H1 (cell line): ENCODE data around the gene TLCD3B. TPM values are rescaled to one million over a fixed set of nuclear protein-coding genes. Genes with fewer than 3 reads are reported as not detected.

Experiments
- CTCF ChIA-PET: fragments of 300-600 bp; sonication (Branson Sonifier 250); formaldehyde crosslinking; loops from one replicate; lab custom pipeline; 2021; ENCODE audit not compliant: partially characterized antibody; lab: Charles Lee
- POLR2A ChIA-PET: fragments of 300-600 bp; sonication (Branson Sonifier 250); formaldehyde crosslinking; loops from one replicate; lab custom pipeline; 2021; ENCODE audit warnings: inconsistent platforms; ENCODE audit not compliant: partially characterized antibody; lab: Charles Lee
- DNase-seq, 2 experiments: peaks; one replicate each; pipeline versions ENCODE4 v3.0.0 to v3.0.0-alpha.2; 2010 to 2022; ENCODE audit warnings: low spot score in 2 of 2, low read depth in 1 of 2, mixed read lengths in 1 of 2
- FAIRE-seq: peaks from 2 replicates; lab custom pipeline; 2011; peaks lifted over from hg19 to GRCh38; lab: Jason Lieb, UNC
- H2AFZ ChIP-seq: 2 replicates; pipeline ENCODE4 v1.8.1; 2012; ENCODE audit warnings: low read length, inconsistent platforms
- H2AK5ac ChIP-seq: 2 replicates; pipeline ENCODE4 v1.6.1; 2013; ENCODE audit warnings: low read depth, low read length
- H2BK120ac ChIP-seq: replicated peaks from 2 replicates; pipeline ENCODE3; 2013; ENCODE audit warnings: low read depth, low read length, inconsistent platforms
- H2BK12ac ChIP-seq: 2 replicates; pipeline ENCODE4 v1.6.1; 2013; ENCODE audit warnings: low read depth, low read length
- H2BK15ac ChIP-seq: 2 replicates; pipeline ENCODE4 v1.6.1; 2013; ENCODE audit warnings: low read length
- H2BK20ac ChIP-seq: 2 replicates; pipeline ENCODE4 v1.6.1; 2013; ENCODE audit warnings: low read length
- H2BK5ac ChIP-seq: 2 replicates; pipeline ENCODE4 v1.6.1; 2013; ENCODE audit warnings: low read depth, low read length
- H3K14ac ChIP-seq: 2 replicates; pipeline ENCODE4 v1.6.1; 2013; ENCODE audit warnings: inconsistent platforms; ENCODE audit not compliant: insufficient read length
- H3K18ac ChIP-seq: 2 replicates; pipeline ENCODE4 v1.6.1; 2013; ENCODE audit warnings: low read length; ENCODE audit errors: extremely low read depth
- H3K23ac ChIP-seq: 2 replicates; pipeline ENCODE4 v1.6.1; 2013; ENCODE audit warnings: inconsistent platforms; ENCODE audit not compliant: insufficient read length
- H3K23me2 ChIP-seq: 2 replicates; pipeline ENCODE4 v1.6.1; 2013; ENCODE audit warnings: low read depth, low read length
- H3K27ac ChIP-seq: 2 replicates; pipeline ENCODE4 v1.6.1; 2011; ENCODE audit warnings: low read depth, low read length, inconsistent platforms
- H3K27me3 ChIP-seq, 4 experiments: replicated peaks in 1 of 4; 1 replicate in 1 of 4; 2 replicates in 3 of 4; pipeline versions ENCODE4 v1.6.1 to v1.8.1; 2011 to 2013; ENCODE audit warnings: low read length in 3 of 4, mild to moderate bottlenecking in 3 of 4, inconsistent platforms in 2 of 4, mixed read lengths in 2 of 4, moderate library complexity in 1 of 4; ENCODE audit not compliant: control insufficient read depth in 3 of 4, insufficient read depth in 3 of 4; ENCODE audit errors: extremely low read depth in 1 of 4
- H3K36me3 ChIP-seq, 4 experiments: 2 replicates each; pipeline versions ENCODE4 v1.6.1 to v1.8.1; 2011 to 2013; ENCODE audit warnings: mild to moderate bottlenecking in 4 of 4, low read length in 3 of 4, moderate library complexity in 2 of 4, control low read depth in 1 of 4, inconsistent platforms in 1 of 4; ENCODE audit not compliant: insufficient read depth in 4 of 4, control insufficient read depth in 2 of 4
- H3K4ac ChIP-seq: replicated peaks from 2 replicates; pipeline ENCODE3; 2013; ENCODE audit warnings: low read length, low read depth, mixed read lengths, inconsistent platforms; ENCODE audit not compliant: insufficient read length
- H3K4me1 ChIP-seq, 4 experiments: replicated peaks in 1 of 4; 1 replicate in 1 of 4; 2 replicates in 3 of 4; pipeline versions ENCODE4 v1.6.1 to v1.8.1; 2011 to 2013; ENCODE audit warnings: low read length in 3 of 4, inconsistent platforms in 2 of 4, mixed read lengths in 1 of 4; ENCODE audit not compliant: insufficient read depth in 4 of 4, control insufficient read depth in 3 of 4
- H3K4me2 ChIP-seq, 2 experiments: 2 replicates each; pipeline versions ENCODE4 v1.6.1 to v1.8.1; 2011 to 2013; ENCODE audit warnings: low read depth in 2 of 2, low read length in 2 of 2, control low read depth in 1 of 2, inconsistent platforms in 1 of 2, mild to moderate bottlenecking in 1 of 2; ENCODE audit not compliant: insufficient read depth in 1 of 2
- H3K4me3 ChIP-seq, 4 experiments: fragments of 200-600, 300-600 bp in 1 of 4; sonication (generic), shearing (Covaris generic), sonication (Bioruptor Twin) in 1 of 4; 2 replicates each; pipeline versions ENCODE4 v1.5.1 to v1.8.1; 2011 to 2016; ENCODE audit warnings: low read length in 4 of 4, low read depth in 3 of 4, control low read depth in 2 of 4, inconsistent platforms in 2 of 4, mild to moderate bottlenecking in 2 of 4, mixed read lengths in 1 of 4, moderate library complexity in 1 of 4; ENCODE audit not compliant: insufficient read depth in 2 of 4; ENCODE audit errors: extremely low read depth in 1 of 4
- H3K56ac ChIP-seq: replicated peaks from 2 replicates; pipeline ENCODE3; 2013; ENCODE audit warnings: low read depth, mild to moderate bottlenecking, mixed read lengths, low read length, inconsistent platforms; ENCODE audit not compliant: insufficient read length
- H3K79me1 ChIP-seq: 2 replicates; pipeline ENCODE4 v1.6.1; 2013; ENCODE audit warnings: low read depth, low read length, control low read depth
- H3K79me2 ChIP-seq, 2 experiments: 2 replicates each; pipeline versions ENCODE4 v1.6.1 to v1.8.1; 2012 to 2013; ENCODE audit warnings: low read length in 2 of 2, mild to moderate bottlenecking in 2 of 2, inconsistent platforms in 1 of 2; ENCODE audit not compliant: insufficient read depth in 2 of 2, control insufficient read depth in 1 of 2
- H3K9ac ChIP-seq, 4 experiments: replicated peaks in 1 of 4; 1 replicate in 1 of 4; 2 replicates in 3 of 4; pipeline versions ENCODE4 v1.6.1 to v1.8.1; 2011 to 2013; ENCODE audit warnings: low read depth in 3 of 4, low read length in 3 of 4, control low read depth in 2 of 4, mild to moderate bottlenecking in 2 of 4, moderate library complexity in 2 of 4, inconsistent platforms in 1 of 4; ENCODE audit errors: extremely low read depth in 1 of 4
- H3K9me3 ChIP-seq, 2 experiments: 2 replicates each; pipeline versions ENCODE4 v1.6.1 to v1.8.1; 2012 to 2013; ENCODE audit warnings: mild to moderate bottlenecking in 2 of 2, moderate library complexity in 2 of 2, control low read depth in 1 of 2, inconsistent platforms in 1 of 2, low read depth in 1 of 2, low read length in 1 of 2, mixed read lengths in 1 of 2; ENCODE audit not compliant: insufficient read depth in 2 of 2
- H4K20me1 ChIP-seq, 2 experiments: replicated peaks in 1 of 2; 2 replicates each; pipeline versions ENCODE3 to v1.8.1; 2011 to 2013; ENCODE audit warnings: inconsistent platforms in 2 of 2, low read length in 2 of 2, mild to moderate bottlenecking in 1 of 2; ENCODE audit not compliant: insufficient read depth in 2 of 2, control insufficient read depth in 1 of 2
- H4K5ac ChIP-seq: 2 replicates; pipeline ENCODE4 v1.6.1; 2013; ENCODE audit warnings: low read length, low read depth, mixed read lengths, inconsistent platforms; ENCODE audit not compliant: insufficient read length
- H4K8ac ChIP-seq: 2 replicates; pipeline ENCODE4 v1.8.0; 2013; ENCODE audit warnings: mild to moderate bottlenecking, moderate library complexity, low read length, inconsistent platforms; ENCODE audit not compliant: insufficient read depth; ENCODE audit errors: extremely low read depth
- H4K91ac ChIP-seq: replicated peaks from 2 replicates; pipeline ENCODE3; 2013; ENCODE audit warnings: low read length, mixed read lengths, inconsistent platforms; ENCODE audit not compliant: insufficient read length
- CTBP2 ChIP-seq: IDR thresholded peaks from 2 replicates; pipeline ENCODE4 v1.7.0; 2011; ENCODE audit warnings: borderline replicate concordance, mild to moderate bottlenecking, moderate library complexity, mixed read lengths, low read length; ENCODE audit not compliant: insufficient read depth, insufficient read length
- GABPA ChIP-seq: IDR thresholded peaks from 2 replicates; pipeline ENCODE4 v1.6.1; 2011; ENCODE audit warnings: mild to moderate bottlenecking, low read length, moderate library complexity, borderline replicate concordance; ENCODE audit not compliant: insufficient read depth
- GTF2F1 ChIP-seq: IDR thresholded peaks from 2 replicates; pipeline ENCODE4 v1.6.1; 2012; ENCODE audit warnings: low read depth, low read length, improper control_type of control experiment, borderline replicate concordance
- NANOG ChIP-seq: IDR thresholded peaks from 2 replicates; pipeline ENCODE4 v1.6.1; 2011; ENCODE audit warnings: low read length, low read depth, mild to moderate bottlenecking, inconsistent platforms; ENCODE audit not compliant: insufficient read depth, poor library complexity, severe bottlenecking
- SAP30 ChIP-seq: fragments of 300-600 bp; sonication (generic); IDR thresholded peaks from 2 replicates; pipeline ENCODE4 v1.7.1; 2012; ENCODE audit warnings: low read length, moderate library complexity, mild to moderate bottlenecking, inconsistent platforms; ENCODE audit not compliant: insufficient read depth, insufficient replicate concordance
- SIN3A ChIP-seq, 2 experiments: IDR thresholded peaks in 1 of 2; conservative IDR thresholded peaks in 1 of 2; 2 replicates each; pipeline ENCODE4 v1.6.1; 2011 to 2012; ENCODE audit warnings: low read length in 2 of 2, improper control_type of control experiment in 1 of 2, low read depth in 1 of 2, mild to moderate bottlenecking in 1 of 2
- SIRT6 ChIP-seq: IDR thresholded peaks from one replicate; pipeline ENCODE4 v1.7.1; 2012; ENCODE audit warnings: low read length, inconsistent platforms
- TAF7 ChIP-seq: optimal IDR thresholded peaks from 2 replicates; pipeline ENCODE3; 2011; ENCODE audit warnings: low read depth, mild to moderate bottlenecking, inconsistent platforms, low read length, moderate library complexity, borderline replicate concordance
- TEAD4 ChIP-seq: IDR thresholded peaks from 2 replicates; pipeline ENCODE4 v1.6.1; 2012; ENCODE audit warnings: low read depth, low read length, inconsistent platforms, mixed read lengths
- WGBS, 2 experiments: shearing (Covaris generic) in 1 of 2; methylation state at CpG; one replicate each; pipeline versions ENCODE4 v1.1.6 to v1.1.7; 2013 to 2015; ENCODE audit warnings: low lambda C conversion rate in 2 of 2, mixed read lengths in 2 of 2, inconsistent platforms in 1 of 2, low coverage in 1 of 2, missing lambda C conversion rate in 1 of 2; ENCODE audit not compliant: insufficient replicate concordance in 2 of 2, insufficient coverage in 1 of 2, insufficient read length in 1 of 2; ENCODE audit errors: extremely low coverage in 1 of 2, missing lambda C conversion rate in 1 of 2; 5-methylcytosine and 5-hydroxymethylcytosine counted together
- polyA plus RNA-seq, 7 experiments: library from polyadenylated mRNA; depleted of rRNA in 3 of 7; stranded (reverse) in 5 of 7; unstranded in 2 of 7; fragments of >200 nt in 5 of 7; fragments of 200-250 nt in 2 of 7; gene quantifications; 1 replicate in 5 of 7; 2 replicates in 1 of 7; 4 replicates in 1 of 7; pipeline versions ENCODE4 v1.2.1 to v1.2.3, GENCODE V29; 2011 to 2013; ENCODE audit warnings: missing spikeins in 2 of 7, mixed read lengths in 2 of 7
- total RNA-seq: library from RNA; stranded (reverse); fragmentation: NEBNext Ultra II Directional; extraction: Animal tissue kit (Norgen Biotek cat#: 25700); gene quantifications from 2 replicates; pipeline ENCODE4 v1.2.1, GENCODE V29; 2021

Gene TLCD3B
- total and polyA plus RNA-seq, 2 of the 8 experiments (the other 6 are each of a cell fraction or from before 2014, with no cell fraction given): 15.2 to 26.9 TPM

DNA sequence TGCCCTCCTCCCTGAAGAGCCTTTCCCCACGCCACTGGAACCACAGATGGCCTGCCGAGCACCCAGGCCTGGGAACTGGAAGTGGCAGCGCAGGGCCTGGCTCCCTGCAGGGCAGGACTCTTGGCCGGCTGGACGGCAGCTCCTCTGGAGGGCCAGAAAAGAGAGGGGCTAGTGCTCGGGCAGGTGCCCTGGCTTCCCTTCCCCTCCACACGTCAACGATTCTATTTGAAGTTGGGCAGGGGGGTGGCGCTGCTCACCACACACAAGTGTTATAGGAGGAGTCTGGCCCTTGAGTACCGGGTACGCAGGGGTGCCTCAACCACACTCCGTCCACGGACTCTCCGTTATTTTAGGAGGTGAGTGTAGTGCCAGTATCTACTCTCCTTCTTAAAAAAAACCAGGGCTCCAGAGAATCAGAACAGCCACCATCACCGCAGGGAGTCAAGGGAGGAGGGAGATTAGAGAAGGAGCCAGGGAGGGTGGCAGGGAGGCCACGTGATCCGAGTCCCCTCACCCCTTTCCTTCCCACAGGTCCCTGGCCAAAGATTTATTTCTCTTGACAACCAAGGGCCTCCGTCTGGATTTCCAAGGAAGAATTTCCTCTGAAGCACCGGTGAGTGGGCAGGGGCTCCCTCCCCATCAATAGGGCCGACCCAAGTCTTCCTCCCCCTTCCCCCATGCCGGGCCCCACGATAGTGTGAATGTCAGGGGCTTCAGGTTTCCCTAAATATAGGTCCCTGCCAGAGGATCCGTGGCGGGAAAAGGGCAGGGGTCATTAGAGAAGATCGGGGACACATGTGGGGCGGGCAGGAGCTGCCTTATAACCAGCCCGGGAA is 33.0 kb upstream of the TLCD3B start:
- POLR2A ChIA-PET: interaction anchor here (1.2 to 21.2 kb wide), 6 partner anchors 9 to 291 kb away, joined by 3 to 353 read pairs (median 48); partner anchors contain the start of genes CD2BP2, PPP4C, TAOK2 and TBX6
- no peak overlapping the region; the same call in 1 of the 2 replicates for H4K8ac ChIP-seq
- no peak overlapping the region for H3K23ac ChIP-seq
- CTCF ChIA-PET: interaction anchor here (0.6 to 7.3 kb wide), 7 partner anchors 9 to 943 kb away, joined by 3 to 51 read pairs (median 3); partner anchors contain the start of gene TBX6
- H3K4me3 ChIP-seq: peak overlapping the region; percentile 71 to 92 (median 88)
- H4K20me1 ChIP-seq: peaks cover 4 to 27% of the 10 kb centered on the region in 2 experiments
- FAIRE-seq: no peak
- H3K9ac ChIP-seq: peak overlapping the region in 3 of 4 experiments; percentile 14 to 73 (median 20); a peak in 4 of 7 replicates
- peak overlapping the region; percentile 73 to 81 for H3K4me2 ChIP-seq
- no peak overlapping the region for H2AFZ ChIP-seq
- peaks cover 6 to 27% (median 15%) of the 10 kb centered on the region in 4 experiments for H3K4me1 ChIP-seq
- peak overlapping the region; percentile 70 for H3K56ac ChIP-seq
- H3K79me1 ChIP-seq: 0 out of 2 replicates have a peak, but pooled peaks cover 9% of the 10 kb centered on the region
- H4K5ac ChIP-seq: peak overlapping the region; percentile 100
- peak overlapping the region; percentile 53 for H2BK15ac ChIP-seq
- H3K27me3 ChIP-seq: no peaks in the 10 kb centered on the region
- no peak overlapping the region for H2AK5ac ChIP-seq
- peak overlapping the region; percentile 100; the same call in 1 of the 2 replicates for H3K18ac ChIP-seq
- H3K23me2 ChIP-seq: peaks cover 18% of the 10 kb centered on the region
- 2% methylated on average over 26 of the region's 27 CpGs; no CpG with 5 or more reads in 1 of the 2 experiments for WGBS, 2 experiments
- no peak overlapping the region for H3K27ac ChIP-seq
- peak overlapping the region; percentile 100 for H2BK5ac ChIP-seq
- H2BK12ac ChIP-seq: 0 out of 2 replicates have a peak overlapping the region, but pooled peaks have one; percentile 39
- H3K36me3 ChIP-seq: peaks cover 5 to 21% (median 20%) of the 10 kb centered on the region in 4 experiments; a peak in 7 of 8 replicates
- no peak overlapping the region for H3K14ac ChIP-seq
- H3K4ac ChIP-seq: peak overlapping the region; percentile 21
- peak in 1 of 2 experiments; percentile 77 for DNase-seq
- peaks cover 15 to 30% of the 10 kb centered on the region in 2 experiments for H3K79me2 ChIP-seq
- H2BK120ac ChIP-seq: no peak overlapping the region
- no peaks in the 10 kb centered on the region for H3K9me3 ChIP-seq
- H4K91ac ChIP-seq: peak overlapping the region; percentile 83
- no peak overlapping the region; the same call in 1 of the 2 replicates for H2BK20ac ChIP-seq
- TF ChIP-seq TEAD4 (no peak), SAP30 (peak; percentile 73), CTBP2 (peak; percentile 50), GTF2F1 (no peak), GABPA (no peak), SIN3A (conservative IDR thresholded peaks at IDR 0.05 in 1 of 2, IDR thresholded peaks at IDR 0.05 in 1 of 2; ENCODE audit: low read depth in 1 of 2, low read length in 2 of 2) (0 out of 4 replicates have a peak, but pooled peaks of 1 of the 2 experiments have one; percentile 39), TAF7 (no peak), SIRT6 (no peak), NANOG (no peak)
